C4-2B (cell line): Measurements from ENCODE around the gene SEMA3C.

Experiments used
- CTCF ChIP-seq: fragments of 450-650 bp; conservative IDR thresholded peaks from 2 replicates; pipeline ENCODE4 v1.5.1; 2017; ENCODE audit warnings: mild to moderate bottlenecking
- ZFX ChIP-seq: fragments of 450-650 bp; IDR thresholded peaks from 2 replicates; pipeline ENCODE4 v1.6.1; 2017

DNA sequence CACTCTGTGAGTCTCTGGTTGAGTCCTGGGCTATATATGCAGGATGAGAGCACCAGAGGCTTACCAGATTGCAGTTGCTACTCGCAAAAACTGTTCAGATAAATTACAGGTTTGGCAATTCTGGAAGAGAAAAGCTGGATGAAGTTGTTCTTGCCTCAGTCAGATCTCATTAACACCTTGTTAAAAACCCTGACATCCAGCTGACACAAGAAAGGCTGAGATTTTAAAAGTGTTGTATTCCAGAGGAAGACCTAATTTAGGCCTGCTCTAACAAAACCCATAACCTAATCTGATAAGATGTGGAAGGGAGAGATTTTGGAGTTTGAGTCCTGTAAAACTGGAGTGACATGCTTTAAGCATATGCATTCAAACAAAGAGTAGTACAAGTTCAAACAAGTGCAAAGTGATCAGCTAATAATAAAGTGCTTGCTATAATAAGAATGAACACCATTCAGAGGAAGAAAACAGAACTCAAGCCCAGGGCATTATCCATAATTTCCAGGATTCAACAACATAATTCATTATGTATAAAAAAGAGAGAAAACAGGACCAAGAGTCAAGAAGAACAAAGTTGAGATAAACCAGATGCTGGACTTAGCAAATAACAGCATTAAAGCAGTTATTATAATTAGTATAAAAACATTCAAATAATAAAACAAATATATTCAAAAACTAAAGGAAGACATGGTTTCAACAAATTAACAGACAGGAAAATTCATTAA is 144.9 kb downstream of the SEMA3C start:
- TF ChIP-seq CTCF (no peak), ZFX (no peak)
